ENCODE data around the gene RBM5.

RBM5 gene

DNA sequence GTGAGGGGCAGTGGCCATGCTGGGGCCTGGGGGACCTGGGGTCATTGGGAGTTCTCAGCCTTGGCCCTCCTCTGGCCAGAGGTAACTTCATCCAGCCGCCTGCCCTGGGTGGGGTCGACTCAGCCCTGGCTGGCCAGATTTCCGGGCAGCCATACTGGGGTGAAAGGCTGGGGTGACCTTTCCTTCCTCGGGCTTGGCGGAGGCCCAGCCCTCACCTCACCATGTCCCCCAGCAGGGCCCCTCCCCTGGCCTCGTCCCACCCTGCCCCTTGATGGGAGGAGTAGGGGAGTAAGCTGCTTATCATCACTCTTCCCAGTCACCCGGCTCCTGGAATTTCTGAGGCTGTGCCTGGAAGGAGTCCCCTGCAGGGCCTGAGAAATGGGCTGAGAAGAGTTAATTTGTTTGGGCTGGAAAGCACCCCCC lies 71.9 kb downstream of the RBM5 start:
- no peak for DNase-seq (ENCODE audit: low spot score)

DNA sequence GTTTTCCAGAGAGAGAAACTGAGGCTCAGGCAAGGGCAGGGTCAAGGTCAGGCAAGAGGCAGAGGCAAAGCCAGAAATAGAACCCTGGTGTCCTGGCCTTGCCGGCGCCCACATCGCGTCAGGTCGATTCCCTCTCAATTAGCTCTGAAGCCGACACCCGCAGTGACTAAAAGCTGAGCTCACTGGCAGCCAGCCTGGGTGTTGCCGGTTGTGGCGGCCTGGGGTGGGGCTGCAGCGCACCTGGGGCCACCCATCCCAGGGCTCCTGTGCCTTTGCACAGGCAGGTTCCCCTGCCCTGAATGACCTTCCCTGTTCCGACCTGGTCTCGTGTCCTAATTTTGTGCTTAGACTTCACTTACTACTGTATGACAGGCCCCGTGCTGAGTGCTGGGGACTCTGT lies 72.6 kb downstream of the RBM5 start:
- DNase-seq (ENCODE audit: low spot score) = no peak

DNA sequence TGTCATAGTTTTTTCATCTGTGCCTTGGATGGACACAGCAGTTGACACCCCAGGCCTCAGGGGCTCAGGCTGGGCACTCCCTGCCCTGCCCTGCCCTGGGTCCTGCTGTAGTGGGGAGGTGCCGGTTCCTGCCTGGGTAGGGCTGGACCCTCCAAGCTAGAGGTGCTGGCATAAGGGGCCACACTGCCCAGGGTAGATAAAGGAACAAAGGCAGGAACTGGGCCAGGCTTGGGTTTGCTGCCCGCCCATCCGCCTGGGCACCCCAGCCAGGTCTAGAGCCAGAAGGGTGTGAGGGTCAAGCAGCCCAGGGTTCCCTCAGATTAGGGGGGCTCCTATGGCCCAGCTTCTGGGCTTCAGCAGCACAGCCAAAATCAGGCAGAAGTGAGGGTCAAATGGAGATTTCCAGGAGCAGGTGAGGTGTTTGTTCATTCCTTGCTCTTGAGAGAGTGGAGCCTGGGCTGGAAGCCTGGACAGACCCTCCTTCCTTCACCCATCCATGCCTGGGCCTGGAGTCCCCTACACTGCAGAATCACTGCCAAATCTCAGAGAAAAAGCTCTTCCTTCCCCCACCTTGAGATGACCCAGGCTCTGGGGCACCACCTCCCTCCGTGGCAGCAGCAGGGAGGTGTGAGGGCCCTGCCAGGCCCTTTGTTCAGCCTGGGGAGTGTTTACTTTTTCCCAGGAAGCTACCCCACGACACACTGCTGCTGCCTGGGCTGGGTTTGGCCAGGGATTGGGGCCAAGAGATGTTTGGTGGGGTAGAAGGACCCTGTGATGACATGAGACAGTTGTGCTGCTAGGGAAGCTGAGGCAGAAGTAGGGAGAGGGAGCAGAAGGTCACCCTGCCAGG lies 73.5 kb downstream of the RBM5 start:
- DNase-seq (ENCODE audit: low spot score) = no peak

DNA sequence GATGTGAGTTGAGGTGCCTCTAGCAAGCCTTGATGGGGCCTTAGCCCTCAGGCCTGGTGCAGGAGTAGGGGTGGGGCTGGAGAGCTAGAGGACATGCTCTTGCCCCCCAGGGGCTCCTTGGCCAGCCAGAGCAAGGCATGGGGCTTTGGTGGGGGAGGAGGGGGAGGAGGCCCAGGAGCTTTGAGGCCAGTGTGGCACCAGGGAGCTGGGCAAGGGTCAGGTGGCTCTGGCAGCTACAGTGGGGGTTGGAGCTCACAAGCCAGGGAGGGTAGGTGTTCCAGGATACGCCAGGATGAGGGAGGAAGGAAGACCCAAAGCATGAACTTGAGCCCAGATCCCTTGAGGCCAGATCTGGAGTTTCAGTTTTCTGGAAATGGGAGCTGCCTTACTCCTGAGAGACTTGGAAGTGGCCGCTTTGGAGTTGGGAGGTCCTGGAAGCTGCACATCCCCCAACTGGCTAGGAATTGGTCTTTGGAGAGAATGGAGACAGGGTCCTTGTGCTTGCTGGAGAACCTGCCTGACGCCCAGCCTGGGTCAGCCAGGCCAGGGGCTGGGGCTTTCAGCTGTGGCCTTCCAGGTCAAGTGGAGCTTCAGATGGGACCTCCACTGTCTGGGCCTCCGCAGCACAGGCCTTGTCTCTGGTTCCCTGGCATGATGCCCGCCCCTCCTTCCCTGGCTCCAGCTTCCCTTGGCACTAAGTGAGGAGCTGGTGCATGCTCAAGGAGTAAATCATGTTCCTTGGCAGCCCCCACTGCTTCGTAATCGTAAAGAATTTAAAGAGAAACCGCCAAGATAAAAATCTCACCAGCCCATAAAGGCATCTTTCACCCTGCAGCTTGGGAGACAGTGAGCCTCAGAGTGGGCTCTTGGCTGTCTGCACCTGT lies 75.1 kb downstream of the RBM5 start:
- no peak for DNase-seq (ENCODE audit: low spot score)

DNA sequence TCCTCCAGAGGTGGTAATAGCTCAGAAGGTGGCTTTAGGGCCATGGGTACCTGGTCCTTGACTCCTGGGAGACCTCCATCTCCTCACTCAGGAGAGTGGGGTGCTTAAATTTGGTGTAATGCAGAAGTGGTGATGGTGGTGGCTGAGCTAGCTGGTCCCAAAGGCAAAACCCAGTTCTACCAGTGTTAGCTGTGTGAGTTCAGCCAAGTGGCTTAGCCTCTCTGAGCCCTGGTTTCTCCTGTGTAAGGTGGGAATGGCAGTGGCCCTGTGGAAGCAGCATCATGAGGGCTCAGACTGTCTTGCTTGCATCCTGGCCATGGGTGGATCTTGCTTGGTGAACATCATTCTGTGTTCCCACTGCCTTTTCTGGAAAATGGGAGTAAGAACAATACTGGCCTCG lies 75.8 kb downstream of the RBM5 start:
- no peak for DNase-seq (ENCODE audit: low spot score)

DNA sequence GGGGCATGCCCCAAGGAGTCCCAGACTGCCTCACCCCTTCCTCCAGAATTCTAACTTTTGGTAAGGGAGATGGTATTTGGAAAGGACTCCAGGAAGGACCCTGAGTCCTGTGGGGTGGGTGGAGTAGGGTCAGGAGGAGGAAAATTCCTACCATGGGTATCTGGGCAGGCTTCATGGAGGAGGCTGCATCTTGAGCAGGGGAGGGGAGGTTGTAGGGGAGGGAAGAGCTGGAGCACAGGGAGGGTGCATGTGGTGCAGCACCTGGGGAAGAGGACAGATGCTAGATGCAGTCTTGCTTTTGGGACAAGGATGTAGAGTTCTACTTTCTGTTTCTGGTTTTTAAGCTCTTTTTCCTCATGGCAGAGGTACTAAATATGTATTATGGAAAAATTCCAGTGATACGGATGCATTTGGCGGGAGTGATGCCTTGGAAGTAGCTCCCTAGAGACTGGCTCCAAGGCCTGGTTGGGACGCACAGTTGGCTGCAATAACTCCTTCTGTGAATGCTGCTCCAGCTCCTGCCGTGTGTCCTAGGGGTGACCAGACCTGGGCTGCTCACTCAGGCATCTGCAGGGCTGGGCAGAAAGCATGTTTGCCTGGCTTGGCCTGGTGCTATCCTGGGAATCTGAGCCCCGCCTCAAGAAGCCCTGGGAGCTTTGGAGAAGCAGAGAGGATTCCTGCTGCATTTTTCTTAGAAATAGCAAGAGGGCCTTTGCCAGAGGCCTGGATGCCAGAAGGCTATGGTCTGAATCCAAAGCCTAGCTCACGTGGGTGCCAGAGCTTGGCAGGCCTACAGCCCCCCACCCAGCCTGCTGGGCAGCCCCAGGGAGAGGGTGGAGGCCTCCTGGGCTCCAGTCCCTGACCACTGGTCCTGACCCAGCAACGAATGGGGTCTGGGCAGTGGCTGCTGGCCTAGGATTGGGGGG lies 76.5 kb downstream of the RBM5 start:
- no peak for DNase-seq (ENCODE audit: low spot score)

DNA sequence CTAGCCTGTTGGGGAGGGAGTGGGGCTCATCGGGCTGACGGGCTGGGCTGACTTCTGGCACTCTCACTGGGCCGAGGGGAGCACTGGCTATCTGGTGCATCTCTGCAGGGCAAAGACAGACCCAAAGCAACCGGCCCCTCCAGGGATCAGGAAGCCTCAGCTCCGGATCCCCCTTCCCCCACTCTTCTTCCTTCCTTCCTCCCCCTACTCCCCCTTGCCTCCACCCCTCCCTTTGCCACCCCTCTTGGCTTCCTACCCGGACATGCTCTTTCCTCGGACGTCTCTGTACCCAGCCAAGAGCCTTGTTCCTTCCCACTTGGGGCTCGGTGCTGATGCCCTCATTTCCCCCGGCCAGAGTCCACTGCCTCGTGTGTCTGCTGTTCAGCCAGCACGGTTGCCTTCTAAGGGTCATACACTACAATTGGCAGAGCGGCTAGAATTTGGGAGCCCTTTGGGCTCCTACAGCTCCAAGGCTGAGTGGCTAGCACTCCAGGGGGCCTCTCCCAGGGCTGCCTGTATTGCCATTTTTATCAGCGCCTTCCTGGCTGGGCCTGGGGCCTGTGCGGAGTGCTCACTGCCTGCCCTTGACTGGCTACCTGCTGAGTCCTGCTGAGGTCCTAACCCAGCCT lies 77.3 kb downstream of the RBM5 start:
- DNase-seq (ENCODE audit: low spot score) = no peak

DNA sequence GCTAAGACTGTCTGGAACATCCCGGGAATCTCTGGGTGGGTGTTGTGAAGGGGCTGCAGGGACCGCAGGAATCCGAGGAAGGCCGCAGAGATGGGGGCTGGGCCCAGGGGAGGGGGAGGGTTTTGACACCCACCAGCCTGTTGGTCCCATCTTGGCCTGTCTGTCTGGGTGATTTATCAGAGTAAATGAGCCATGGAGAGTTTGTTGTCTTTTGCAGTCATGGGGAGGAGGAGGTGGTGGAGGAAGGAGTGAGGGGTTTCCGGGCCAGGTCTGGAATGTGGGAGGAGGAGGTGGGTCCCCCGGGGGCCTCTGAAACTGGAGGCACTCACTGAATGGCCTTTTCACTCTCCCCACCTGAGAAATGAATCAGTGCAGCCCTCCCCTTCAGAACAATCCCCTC lies 77.9 kb downstream of the RBM5 start:
- no peak for DNase-seq (ENCODE audit: low spot score)

DNA sequence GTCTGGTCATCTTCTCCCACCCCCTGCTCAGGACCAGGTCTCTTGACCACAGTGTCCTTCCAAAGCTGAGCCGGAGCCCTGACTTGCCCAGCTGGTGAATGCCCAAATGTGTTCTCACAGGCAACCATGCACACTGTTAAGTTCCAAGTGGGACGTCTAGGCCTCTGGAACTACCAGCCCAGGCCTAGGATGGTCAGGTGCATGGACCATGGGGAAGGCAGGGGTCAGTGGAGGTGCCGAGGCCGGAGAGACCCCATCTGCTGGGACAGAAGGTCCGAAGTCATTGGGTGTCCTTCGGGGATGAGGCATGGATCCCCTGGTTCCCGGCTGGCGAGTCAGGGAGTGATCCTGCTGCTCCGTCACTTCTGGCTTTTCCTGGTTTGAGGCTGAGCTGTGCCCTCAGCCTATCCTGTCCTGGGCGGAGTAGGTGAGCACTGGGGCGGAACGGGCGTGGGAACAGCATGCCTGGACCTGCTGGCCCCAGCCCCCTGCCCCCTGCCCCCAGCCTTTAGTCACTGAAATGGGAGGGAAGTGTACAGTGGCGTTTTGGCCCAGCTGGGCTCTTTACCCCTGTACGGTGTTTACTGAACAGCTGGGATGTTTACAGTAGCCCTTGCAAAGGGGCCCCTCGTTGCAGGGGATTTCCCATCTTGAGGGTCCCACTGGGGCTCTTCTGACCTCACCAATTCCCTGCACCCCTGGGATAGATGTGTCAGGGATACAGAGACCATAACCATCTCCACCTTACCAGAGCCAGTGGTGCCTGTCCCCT lies 78.5 kb downstream of the RBM5 start:
- DNase-seq (ENCODE audit: low spot score) = no peak

DNA sequence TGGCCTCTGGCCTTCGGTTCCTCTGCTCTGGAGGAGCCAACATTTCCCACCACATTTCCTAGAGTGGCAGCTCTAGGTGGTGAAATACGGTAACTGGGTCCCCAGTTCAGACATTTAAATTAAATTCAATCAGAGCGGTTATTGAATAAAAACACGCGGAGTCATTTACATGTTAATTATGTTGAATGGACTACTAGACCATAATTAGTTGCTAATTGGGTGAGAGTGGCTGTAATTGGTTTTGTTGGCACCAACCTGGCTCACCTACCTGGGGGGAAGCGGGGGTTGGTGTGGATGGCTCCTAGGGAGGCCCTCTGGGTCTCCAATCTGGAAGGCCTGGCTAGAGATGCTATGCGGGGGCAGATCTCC lies 79.1 kb downstream of the RBM5 start:
- DNase-seq (ENCODE audit: low spot score) = no peak

DNA sequence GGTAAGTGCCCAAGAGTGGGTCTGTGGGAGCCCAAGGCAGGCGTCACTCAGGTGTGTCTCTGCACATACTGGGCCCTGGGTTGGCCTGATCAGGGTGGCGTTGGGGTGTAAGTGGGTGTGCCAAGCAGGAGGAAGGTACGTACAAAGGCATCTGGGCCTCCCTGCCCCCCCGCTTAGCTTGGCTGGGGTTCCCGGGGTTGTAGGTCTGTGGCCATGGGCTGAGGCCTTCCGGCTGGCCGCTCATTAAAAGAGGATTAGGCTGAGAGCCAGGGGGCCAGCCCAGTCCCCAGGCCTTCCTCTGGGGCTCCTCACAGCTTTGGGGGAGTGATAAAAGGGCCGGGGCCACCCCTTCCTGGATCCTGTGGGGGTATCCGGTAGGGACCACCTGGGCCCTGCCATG lies 79.7 kb downstream of the RBM5 start:
- DNase-seq (ENCODE audit: low spot score) = no peak
